H1 (cell line): ENCODE data around the gene TSGA10IP. TPM values are rescaled to one million over a fixed set of nuclear protein-coding genes. Genes with fewer than 3 reads are reported as not detected.

Source experiments
- ASH2L ChIP-seq: fragments of 200-600, 300-600 bp; sonication (generic); IDR thresholded peaks from one replicate; pipeline ENCODE4 v1.7.1; 2017; ENCODE audit warnings: low read length
- BACH1 ChIP-seq: IDR thresholded peaks from 2 replicates; pipeline ENCODE4 v1.6.1; 2012; ENCODE audit warnings: low read length, improper control_type of control experiment
- CHD1 ChIP-seq: IDR thresholded peaks from 2 replicates; pipeline ENCODE4 v1.6.1; 2012; ENCODE audit warnings: low read depth, low read length, improper control_type of control experiment
- FOSL1 ChIP-seq: IDR thresholded peaks from 2 replicates; pipeline ENCODE4 v1.6.1; 2011; ENCODE audit warnings: mild to moderate bottlenecking, low read depth, low read length, moderate library complexity; ENCODE audit not compliant: insufficient read depth
- HDAC6 ChIP-seq: IDR thresholded peaks from one replicate; pipeline ENCODE4 v1.7.1; 2012; ENCODE audit warnings: low read depth, mild to moderate bottlenecking, inconsistent platforms, low read length, moderate library complexity
- KDM1A ChIP-seq: fragments of 200-600, 300-600 bp; sonication (generic); IDR thresholded peaks from 2 replicates; pipeline ENCODE4 v1.7.1; 2016; ENCODE audit warnings: mild to moderate bottlenecking, low read length, borderline replicate concordance
- KDM4A ChIP-seq: IDR thresholded peaks from one replicate; pipeline ENCODE4 v1.7.1; 2012; ENCODE audit warnings: low read depth, mild to moderate bottlenecking, moderate library complexity, low read length, inconsistent platforms; ENCODE audit not compliant: severe bottlenecking
- MAFK ChIP-seq: IDR thresholded peaks from 2 replicates; pipeline ENCODE4 v1.6.1; 2012; ENCODE audit warnings: low read depth, mild to moderate bottlenecking, improper control_type of control experiment, low read length
- TAF1 ChIP-seq: IDR thresholded peaks from 2 replicates; pipeline ENCODE4 v1.6.1; 2011; ENCODE audit warnings: mild to moderate bottlenecking, low read depth, low read length
- YY1 ChIP-seq: IDR thresholded peaks from 2 replicates; pipeline ENCODE4 v1.6.1; 2011; ENCODE audit warnings: low read depth, mild to moderate bottlenecking, low read length
- polyA plus RNA-seq, 7 experiments: library from polyadenylated mRNA; depleted of rRNA in 3 of 7; stranded (reverse) in 5 of 7; unstranded in 2 of 7; fragments of >200 nt in 5 of 7; fragments of 200-250 nt in 2 of 7; gene quantifications; 1 replicate in 5 of 7; 2 replicates in 1 of 7; 4 replicates in 1 of 7; pipeline versions ENCODE4 v1.2.1 to v1.2.3, GENCODE V29; 2011 to 2013; ENCODE audit warnings: missing spikeins in 2 of 7, mixed read lengths in 2 of 7
- total RNA-seq: library from RNA; stranded (reverse); fragmentation: NEBNext Ultra II Directional; extraction: Animal tissue kit (Norgen Biotek cat#: 25700); gene quantifications from 2 replicates; pipeline ENCODE4 v1.2.1, GENCODE V29; 2021
- TF ChIP-seq, protein P1 (sequence below): IDR thresholded peaks from 2 replicates; pipeline ENCODE4 v1.6.1; 2012; ENCODE audit warnings: inconsistent platforms

The TSGA10IP gene
- total and polyA plus RNA-seq, 2 of the 8 experiments (the other 6 are each of a cell fraction or from before 2014, with no cell fraction given) = 1.9 to 6.0 TPM

DNA sequence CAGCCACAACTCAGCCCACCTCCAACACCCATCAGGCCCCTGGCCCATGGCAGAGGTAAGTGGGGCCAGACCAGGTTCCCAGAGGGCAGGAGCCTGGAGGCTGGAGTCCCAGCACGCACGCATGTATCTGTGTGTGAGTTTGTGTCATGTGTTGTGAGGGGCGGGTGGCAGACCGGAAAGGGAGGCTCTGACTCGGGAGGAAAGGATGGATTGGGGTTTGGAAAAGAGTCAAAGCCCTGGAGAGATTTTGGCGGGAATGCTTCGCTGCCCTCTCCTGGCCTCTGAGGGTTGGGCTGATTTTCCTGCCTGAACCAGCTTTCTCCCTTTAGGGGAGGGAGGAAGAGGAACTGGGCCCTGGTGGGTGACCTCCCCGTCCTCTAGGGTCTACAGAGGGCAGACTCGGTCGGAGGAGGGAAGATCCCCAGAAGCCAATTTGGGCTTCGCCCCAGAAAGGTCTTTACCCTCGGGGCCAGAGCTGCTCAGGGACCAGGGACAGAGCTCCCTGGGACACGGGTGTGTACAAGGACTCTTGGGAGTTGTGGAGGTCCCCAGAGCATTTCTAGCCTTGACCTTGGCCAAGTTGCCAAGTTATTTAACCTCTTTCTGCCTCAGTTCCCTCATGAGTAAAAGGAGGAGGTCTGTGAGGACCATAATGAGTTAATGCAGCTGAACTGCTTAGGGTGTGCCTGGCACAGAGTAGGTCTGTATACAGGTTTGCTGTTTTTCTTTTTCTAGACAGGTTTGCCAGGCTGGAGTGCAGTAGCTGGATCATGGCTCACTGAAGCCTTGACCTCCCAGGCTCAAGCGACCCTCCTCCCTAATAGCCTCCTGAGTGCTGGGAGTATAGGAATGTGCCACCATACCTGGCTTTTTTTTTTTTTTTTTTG, 33.4 kb upstream of the TSGA10IP start (continued):
- TF ChIP-seq, protein P1, sequence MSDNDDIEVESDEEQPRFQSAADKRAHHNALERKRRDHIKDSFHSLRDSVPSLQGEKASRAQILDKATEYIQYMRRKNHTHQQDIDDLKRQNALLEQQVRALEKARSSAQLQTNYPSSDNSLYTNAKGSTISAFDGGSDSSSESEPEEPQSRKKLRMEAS = peak; percentile 69
- TF ChIP-seq KDM4A = no peak
- TF ChIP-seq TAF1 = 0 out of 2 replicates have a peak, but pooled peaks have one; percentile 16
- TF ChIP-seq YY1 = 0 out of 2 replicates have a peak, but pooled peaks have one; percentile 28
- TF ChIP-seq CHD1 = no peak
- TF ChIP-seq BACH1 = no peak
- TF ChIP-seq MAFK = no peak
- no peak for TF ChIP-seq ASH2L
- no peak for TF ChIP-seq HDAC6
- no peak for TF ChIP-seq FOSL1
- TF ChIP-seq KDM1A = no peak
